HG03354 (cell line): ENCODE results near the gene ITGA8.
"Not testable (repeated sequence)": the region's sequence is repeated elsewhere in the genome, so short reads cannot be mapped to it uniquely, and the experiment has no call there.

ENCODE experiments used
- ATAC-seq: cut with Tn5 transposase; IDR thresholded peaks from one replicate; pipeline ENCODE4 v1.9.1; 2021; ENCODE audit warnings: mild to moderate bottlenecking; ENCODE audit not compliant: unreplicated experiment, poor library complexity, severe bottlenecking

The ITGA8 gene

GRCh38 chr10:15719899-15720634 lies at the start of gene ITGA8:
ITGA8 (minus strand) TSS chr10:15719922; CDS start chr10:15719771, 151 bp downstream.
- ATAC-seq, result no peak

GRCh38 chr10:15764892-15765454 lies 45.3 kb upstream of the ITGA8 start:
- no peak for ATAC-seq

DNA sequence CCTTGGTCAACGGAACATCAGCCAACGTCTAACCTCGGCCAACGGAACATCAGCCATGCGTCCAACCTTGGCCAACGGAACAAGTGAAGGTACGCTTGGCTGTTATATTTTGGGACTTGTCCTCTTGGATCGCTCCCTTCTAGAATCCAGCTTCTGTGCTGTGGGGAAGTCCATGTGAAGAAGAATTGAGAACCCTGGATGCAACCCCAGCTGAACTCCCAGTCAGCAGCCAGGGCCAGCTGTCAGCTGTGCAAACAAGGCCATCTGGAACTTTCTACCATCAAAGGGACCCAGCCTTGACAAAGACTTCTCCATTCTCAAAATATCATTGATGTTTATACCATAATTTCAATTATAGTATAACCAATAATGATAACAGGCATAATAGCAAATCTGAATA lies 43.3 kb upstream of the ITGA8 start:
- ATAC-seq, result no peak

GRCh38 chr10:15762239-15762638 lies 42.5 kb upstream of the ITGA8 start:
- ATAC-seq, result not testable (repeated sequence)

- not testable (repeated sequence) for ATAC-seq
Observed at GRCh38 chr10:15761224-15761623, 41.5 kb upstream of the ITGA8 start.

GRCh38 chr10:15760681-15761080 lies 41.0 kb upstream of the ITGA8 start:
- no peak for ATAC-seq

- ATAC-seq, result no peak
Observed at GRCh38 chr10:15759265-15759664, 39.5 kb upstream of the ITGA8 start.

DNA sequence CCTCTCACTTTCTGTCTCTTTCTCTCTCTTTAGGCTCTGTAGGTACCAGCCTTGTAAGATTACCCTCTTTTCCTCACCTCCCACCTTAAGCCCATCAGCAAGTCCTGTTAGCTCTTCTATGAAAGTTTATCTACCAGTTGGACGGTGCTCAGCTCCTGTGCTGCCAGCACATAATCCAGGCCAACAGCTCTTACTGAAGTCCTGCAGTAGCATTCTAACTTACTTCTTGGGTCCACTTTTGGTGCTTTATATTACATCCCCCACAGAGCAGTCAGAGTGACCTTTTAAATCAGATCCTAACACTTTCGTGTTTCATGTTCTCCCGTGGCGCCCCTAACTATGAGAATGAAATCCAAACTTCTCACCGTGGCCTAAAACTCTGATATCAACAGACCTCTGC lies 38.9 kb upstream of the ITGA8 start:
- no peak for ATAC-seq

GRCh38 chr10:15754937-15755336 lies 35.2 kb upstream of the ITGA8 start:
- no peak for ATAC-seq

GRCh38 chr10:15751046-15751445 lies 31.3 kb upstream of the ITGA8 start:
- no peak for ATAC-seq

DNA sequence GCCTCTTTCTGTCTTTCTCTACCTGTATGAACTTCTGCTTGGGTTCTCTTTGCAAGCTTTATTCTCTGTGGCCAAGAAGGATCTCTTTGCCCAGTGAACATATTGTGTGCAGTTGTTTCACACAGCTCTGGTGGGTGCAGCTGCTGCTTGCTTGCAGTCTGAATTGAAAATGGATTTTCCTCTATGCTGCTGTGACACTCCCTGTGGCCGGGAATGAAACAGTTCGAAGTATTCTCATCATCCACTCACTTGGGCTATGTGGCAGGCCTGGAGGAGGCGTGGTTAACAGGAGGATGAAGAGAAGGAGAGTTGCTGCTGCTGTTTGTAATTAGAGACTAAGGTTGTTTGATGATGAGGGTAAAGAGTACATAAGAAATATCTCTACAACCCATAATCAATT lies 28.4 kb upstream of the ITGA8 start:
- ATAC-seq, result no peak

- ATAC-seq, result no peak
Observed at GRCh38 chr10:15747632-15748031, 27.9 kb upstream of the ITGA8 start.

DNA sequence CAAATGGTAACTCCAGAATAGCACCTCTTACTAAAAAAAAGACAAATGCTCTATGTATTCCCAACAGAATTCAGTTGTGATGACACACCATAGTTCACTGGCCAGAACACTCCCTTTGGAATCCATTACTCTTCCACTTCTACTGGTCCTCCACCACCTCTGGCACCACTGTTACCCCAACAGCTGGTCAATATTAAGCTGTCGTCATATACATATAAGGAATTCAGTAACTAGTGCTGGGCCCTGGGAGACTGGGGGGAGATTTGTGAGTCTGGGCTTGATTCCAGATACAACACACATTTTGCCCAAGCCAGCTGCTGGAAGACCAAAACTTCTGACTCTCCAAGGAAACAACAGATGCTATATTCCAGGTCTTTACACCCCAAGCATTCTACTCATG lies 26.0 kb upstream of the ITGA8 start:
- ATAC-seq, result no peak

DNA sequence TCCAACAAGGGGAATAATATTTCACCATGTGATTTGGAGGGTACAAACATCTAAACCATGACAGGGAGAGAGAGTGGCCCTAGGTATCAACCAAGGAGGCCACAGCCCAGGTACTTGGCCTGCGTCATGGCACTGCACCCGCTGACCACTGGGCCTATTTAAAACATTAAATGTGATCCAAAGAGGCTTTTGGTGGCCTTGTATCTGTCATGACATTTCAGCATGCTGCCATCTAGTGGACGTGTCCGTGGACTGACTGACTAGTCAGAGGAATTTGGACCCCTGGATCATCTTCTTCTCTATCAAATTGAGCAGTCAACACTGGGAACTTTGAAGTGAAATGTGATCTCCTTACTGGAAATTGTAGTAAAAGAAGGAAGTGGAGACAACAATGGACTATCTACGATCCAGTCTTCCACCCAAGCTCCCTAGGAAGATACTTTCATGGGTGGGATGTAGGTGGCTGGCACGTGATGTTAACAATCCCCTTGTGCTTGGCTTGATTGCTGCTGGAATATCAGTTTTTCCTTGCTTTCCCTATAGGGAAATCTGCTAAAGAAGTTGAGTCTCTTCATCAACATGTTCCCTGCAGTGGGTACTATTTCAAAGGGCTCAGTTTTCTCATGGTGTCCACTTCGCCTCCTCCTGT lies 24.6 kb upstream of the ITGA8 start:
- ATAC-seq, result peak; percentile 82

DNA sequence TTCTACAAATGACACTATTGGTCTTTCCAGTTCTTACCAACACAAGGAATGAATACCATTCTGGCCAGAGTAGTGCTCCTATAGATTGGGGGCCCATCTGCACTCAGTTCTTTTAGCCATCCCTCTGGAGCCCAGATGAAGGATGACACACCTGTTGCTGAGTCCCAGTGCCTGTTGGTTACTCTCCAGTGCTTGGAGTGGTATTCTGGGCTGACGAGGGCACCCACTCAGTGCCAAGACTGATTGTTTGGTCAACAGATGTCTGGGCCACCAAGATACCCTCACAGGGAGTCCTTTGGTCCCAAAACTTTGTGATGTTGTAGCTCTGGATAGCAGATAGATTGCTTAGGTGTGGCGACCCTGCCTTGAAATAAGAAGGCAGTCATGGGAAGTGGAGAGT lies 23.7 kb upstream of the ITGA8 start:
- no peak for ATAC-seq

- no peak for ATAC-seq
Observed at GRCh38 chr10:15742836-15743235, 23.1 kb upstream of the ITGA8 start.

DNA sequence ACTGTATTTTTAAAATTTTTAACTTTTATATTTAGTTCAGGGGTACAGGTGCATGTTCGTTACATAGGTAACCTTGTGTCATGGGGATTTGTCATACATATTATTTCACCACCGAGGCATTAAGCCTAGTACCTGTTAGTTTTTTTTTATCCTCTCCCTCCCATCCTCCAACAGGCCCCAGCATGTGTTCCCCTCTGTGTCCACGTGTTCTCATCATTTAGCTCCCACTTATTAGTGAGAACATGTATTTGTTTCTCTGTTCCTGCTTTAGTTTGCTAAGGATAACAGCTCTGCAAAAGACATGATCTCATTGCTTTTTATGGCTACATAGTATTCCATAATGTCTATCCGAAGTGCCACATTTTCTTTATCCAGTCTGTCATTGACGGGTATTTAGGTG lies 22.4 kb upstream of the ITGA8 start:
- ATAC-seq, result no peak

GRCh38 chr10:15741581-15741980 lies 21.9 kb upstream of the ITGA8 start:
- no peak for ATAC-seq

- no peak for ATAC-seq
Observed at GRCh38 chr10:15740261-15740660, 20.5 kb upstream of the ITGA8 start.

- ATAC-seq, result no peak
Observed at GRCh38 chr10:15739254-15739970, 19.7 kb upstream of the ITGA8 start.
